Lower lobe of right lung (tissue), 2 donors: Measurements from ENCODE around the gene ZNF212. TPM values are rescaled to one million over a fixed set of nuclear protein-coding genes. Genes with fewer than 3 reads are reported as not detected.

ENCODE experiments used
- ATAC-seq, 2 donors: fragments of 200-7000 bp; cut with Tn5 transposase; one replicate each; pipeline ENCODE4 v1.9.1; 2020 to 2022; ENCODE audit warnings: mild to moderate bottlenecking in 2 of 2, moderate library complexity in 2 of 2
- DNase-seq: peaks from one replicate; pipeline ENCODE4 v3.0.0-alpha.2; 2020
- H3K27ac ChIP-seq: fragments of 200-600 bp; one replicate; pipeline ENCODE4 v1.8.0; 2022
- H3K27me3 ChIP-seq: fragments of 200-600 bp; one replicate; pipeline ENCODE4 v1.8.0; 2022; ENCODE audit warnings: low read depth
- H3K36me3 ChIP-seq: fragments of 200-600 bp; one replicate; pipeline ENCODE4 v1.8.0; 2022; ENCODE audit warnings: mild to moderate bottlenecking
- H3K4me1 ChIP-seq: fragments of 200-600 bp; one replicate; pipeline ENCODE4 v1.8.0; 2022
- H3K4me3 ChIP-seq: fragments of 200-600 bp; one replicate; pipeline ENCODE4 v1.8.0; 2022; ENCODE audit warnings: mild to moderate bottlenecking
- H3K9me3 ChIP-seq: fragments of 200-600 bp; one replicate; pipeline ENCODE4 v1.8.0; 2022
- intact Hi-C: fragments of 100-400 bp; cut with DNase I; formaldehyde crosslinking; loops from one replicate; pipeline ENCODE4 v1.11.0; 2022
- total RNA-seq: library from RNA; stranded (reverse); fragmentation: NEBNext Ultra II Directional; extraction: Animal tissue kit (Norgen Biotek cat#: 25700); gene quantifications from one replicate; pipeline ENCODE4 v1.2.1, GENCODE V29; 2021
- TF ChIP-seq, protein P1 (sequence below): fragments of 200-600 bp; IDR thresholded peaks from one replicate; pipeline ENCODE4 v1.8.0; 2022; ENCODE audit warnings: antibody characterized with exemption, mild to moderate bottlenecking
- donor health status: DM: no; HTN: yes; CAD: no; lungs with severe emphysema.

Gene ZNF212
- total RNA-seq, 1 donor from 2014 or later, result 10.5 TPM

DNA sequence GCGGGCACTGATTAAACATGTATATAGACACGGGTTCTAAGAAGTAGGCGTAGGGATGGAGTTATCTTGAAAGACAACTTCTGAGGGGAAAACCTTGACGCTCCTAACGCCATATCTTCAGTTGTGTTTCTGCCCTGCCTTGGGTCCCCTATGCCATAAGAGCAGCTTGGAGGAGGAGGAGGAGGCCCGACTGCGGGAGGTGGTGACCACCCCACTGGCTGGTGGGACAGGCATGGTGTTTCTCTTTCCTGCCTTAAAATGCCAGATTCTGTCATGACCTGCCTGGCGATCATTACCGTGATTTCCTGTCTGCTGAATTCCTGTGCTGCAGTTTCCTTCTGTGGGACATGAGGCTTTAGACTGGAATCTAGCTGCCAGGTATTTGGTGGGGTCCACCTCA is 38.4 kb downstream of the ZNF212 start:
- TF ChIP-seq, protein P1, sequence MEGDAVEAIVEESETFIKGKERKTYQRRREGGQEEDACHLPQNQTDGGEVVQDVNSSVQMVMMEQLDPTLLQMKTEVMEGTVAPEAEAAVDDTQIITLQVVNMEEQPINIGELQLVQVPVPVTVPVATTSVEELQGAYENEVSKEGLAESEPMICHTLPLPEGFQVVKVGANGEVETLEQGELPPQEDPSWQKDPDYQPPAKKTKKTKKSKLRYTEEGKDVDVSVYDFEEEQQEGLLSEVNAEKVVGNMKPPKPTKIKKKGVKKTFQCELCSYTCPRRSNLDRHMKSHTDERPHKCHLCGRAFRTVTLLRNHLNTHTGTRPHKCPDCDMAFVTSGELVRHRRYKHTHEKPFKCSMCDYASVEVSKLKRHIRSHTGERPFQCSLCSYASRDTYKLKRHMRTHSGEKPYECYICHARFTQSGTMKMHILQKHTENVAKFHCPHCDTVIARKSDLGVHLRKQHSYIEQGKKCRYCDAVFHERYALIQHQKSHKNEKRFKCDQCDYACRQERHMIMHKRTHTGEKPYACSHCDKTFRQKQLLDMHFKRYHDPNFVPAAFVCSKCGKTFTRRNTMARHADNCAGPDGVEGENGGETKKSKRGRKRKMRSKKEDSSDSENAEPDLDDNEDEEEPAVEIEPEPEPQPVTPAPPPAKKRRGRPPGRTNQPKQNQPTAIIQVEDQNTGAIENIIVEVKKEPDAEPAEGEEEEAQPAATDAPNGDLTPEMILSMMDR, result no peak
- H3K27ac ChIP-seq, result no peak overlapping the region

DNA sequence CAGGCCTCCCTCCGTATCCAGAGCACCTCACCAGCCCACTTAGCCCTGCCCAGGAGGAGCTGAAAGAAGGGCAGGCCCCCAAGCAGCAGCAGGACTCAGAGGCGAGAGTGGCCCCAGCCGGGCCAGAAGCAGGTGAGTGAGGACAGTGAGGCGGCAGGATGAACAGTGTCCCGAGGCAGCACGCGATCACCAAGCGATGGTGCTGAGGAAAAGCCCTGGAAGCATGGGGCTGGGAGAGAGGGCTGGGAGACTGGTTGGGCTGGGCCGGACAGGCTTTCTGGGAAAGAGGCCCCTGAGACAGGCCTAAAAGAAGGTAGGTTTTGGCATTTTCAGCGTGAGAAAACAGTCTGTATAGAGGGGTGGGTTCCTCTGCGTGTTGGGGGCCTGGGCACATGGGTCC is 38.9 kb downstream of the ZNF212 start:
- H3K4me3 ChIP-seq, result no peak overlapping the region
- H3K27me3 ChIP-seq, result no peaks in the 10 kb centered on the region
- H3K4me1 ChIP-seq, result no peaks in the 10 kb centered on the region
- TF ChIP-seq, protein P1, result no peak
- no peak for ATAC-seq
- H3K36me3 ChIP-seq, result peaks cover 65% of the 10 kb centered on the region
- intact Hi-C loops, result no loop called here
- H3K9me3 ChIP-seq, result no peaks in the 10 kb centered on the region
- H3K27ac ChIP-seq, result no peak overlapping the region
- DNase-seq, result no peak

More for the DNA sequence above, 38.4 kb downstream of the ZNF212 start:
- Histone ChIP-seq H3K4me1 (no peaks in the 10 kb centered on the region), H3K36me3 (peaks cover 71% of the 10 kb centered on the region), H3K27me3 (no peaks in the 10 kb centered on the region), H3K4me3 (no peak overlapping the region), H3K9me3 (no peaks in the 10 kb centered on the region)
- intact Hi-C loops, result no loop called here
- DNase-seq, result no peak
- no peak for ATAC-seq

DNA sequence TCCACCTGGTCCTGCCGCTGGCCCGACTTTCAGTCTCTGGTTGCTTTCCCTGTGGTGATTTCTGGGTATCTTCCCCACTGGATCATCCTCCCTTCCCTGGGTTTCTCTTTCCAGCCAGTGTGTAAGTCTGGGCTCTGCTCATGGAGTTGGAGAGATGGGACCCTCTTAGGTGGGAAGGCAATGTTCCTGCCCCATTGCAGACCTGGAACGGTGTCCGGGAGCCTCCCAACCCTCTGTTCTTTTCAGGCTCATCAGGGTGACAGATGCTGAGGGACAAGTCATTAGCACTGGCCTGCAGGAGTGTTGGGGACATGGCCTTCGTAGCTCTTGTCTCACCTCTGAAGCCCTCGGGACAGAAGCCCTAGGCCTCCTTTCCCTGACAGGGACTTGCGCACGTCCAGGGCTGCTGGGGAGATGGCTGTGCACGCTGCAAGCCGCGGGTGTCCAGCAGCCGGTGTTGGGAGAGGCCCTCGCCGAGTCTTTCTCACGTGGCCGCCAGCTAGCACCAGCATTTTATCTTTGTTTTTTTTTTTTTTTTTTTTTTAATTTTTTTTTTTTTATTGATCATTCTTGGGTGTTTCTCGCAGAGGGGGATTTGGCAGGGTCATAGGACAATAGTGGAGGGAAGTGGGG is 39.8 kb downstream of the ZNF212 start:
- intact Hi-C loops, result no loop called here
- H3K36me3 ChIP-seq, result peaks cover 62% of the 10 kb centered on the region
- TF ChIP-seq, protein P1, result no peak
- no peak overlapping the region for H3K27ac ChIP-seq
- no peaks in the 10 kb centered on the region for H3K9me3 ChIP-seq
- ATAC-seq, result no peak
- no peak for DNase-seq
- H3K4me1 ChIP-seq, result no peaks in the 10 kb centered on the region
- H3K27me3 ChIP-seq, result no peaks in the 10 kb centered on the region
- H3K4me3 ChIP-seq, result no peak overlapping the region

DNA sequence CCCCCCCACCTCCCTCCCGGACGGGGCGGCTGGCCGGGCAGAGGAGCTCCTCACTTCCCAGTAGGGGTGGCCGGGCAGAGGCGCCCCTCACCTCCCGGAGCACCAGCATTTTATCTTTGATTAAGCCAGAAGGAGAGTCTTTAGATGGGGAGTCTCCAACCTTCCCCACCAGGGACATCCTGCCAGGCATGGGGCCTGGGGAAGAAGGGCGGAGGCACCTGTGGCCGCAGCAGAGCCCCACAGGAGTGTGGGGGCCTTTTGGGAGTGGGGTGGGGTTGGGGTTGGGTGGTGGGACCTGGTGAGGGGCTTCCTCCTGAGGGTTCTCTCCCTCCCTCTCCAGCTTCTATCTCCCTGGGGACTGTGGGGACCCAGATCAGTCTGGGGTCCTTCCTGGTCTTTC is 40.7 kb downstream of the ZNF212 start:
- no peaks in the 10 kb centered on the region for H3K9me3 ChIP-seq
- H3K27me3 ChIP-seq, result no peaks in the 10 kb centered on the region
- TF ChIP-seq, protein P1, result no peak
- DNase-seq (no peak), ATAC-seq (no peak)
- H3K27ac ChIP-seq, result no peak overlapping the region
- H3K4me3 ChIP-seq, result no peak overlapping the region
- intact Hi-C loops, result no loop called here
- peaks cover 6% of the 10 kb centered on the region for H3K4me1 ChIP-seq
- peaks cover 60% of the 10 kb centered on the region for H3K36me3 ChIP-seq

DNA sequence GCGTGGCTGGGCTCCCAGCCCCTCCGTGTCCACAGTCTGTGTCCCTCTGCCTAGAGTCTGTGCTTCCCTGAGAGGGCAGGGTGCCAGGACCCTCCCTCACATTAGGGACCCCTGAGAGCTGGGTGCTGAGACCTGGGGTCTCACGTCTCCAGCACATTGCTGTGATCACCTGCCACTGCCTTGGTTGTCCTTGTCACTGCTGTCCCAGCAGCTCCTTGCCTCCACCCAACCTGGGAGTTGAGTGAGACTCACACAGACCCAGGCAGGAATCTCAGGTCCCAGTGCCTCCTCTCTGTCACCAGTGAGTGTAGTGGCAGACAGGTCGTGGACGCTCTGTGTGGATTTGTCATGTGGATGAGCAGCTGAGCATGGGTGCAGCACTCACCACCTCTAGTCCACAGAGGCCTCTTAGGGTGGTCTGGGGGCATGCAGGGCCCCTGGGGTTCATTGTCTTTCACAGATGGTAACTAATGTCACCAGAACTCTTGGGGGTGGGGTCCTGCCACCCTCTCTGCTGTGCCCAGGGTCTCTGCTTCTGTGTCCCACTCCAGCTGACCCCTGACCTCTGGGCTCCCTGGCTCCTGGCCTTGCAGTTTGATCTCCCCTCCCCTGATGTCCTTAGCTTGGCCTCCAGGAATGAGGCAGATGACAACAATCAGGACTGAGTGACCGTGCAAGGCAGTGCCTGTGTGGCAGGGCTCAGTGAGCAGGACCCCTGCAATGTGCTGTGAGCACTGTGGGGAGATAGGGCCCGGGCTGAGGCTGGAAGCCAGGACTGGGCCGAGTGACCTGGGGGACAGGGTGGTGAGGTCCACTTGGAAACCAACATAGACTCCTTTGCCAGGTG is 41.4 kb downstream of the ZNF212 start:
- Histone ChIP-seq H3K4me3 (no peak overlapping the region), H3K27ac (no peak overlapping the region), H3K27me3 (no peaks in the 10 kb centered on the region), H3K9me3 (no peaks in the 10 kb centered on the region), H3K4me1 (peaks cover 13% of the 10 kb centered on the region), H3K36me3 (peaks cover 53% of the 10 kb centered on the region)
- TF ChIP-seq, protein P1, result no peak
- intact Hi-C loops, result no loop called here
- DNase-seq (no peak), ATAC-seq (no peak)
